Epithelial cell of prostate (primary cell): ENCODE measurements around the gene RUVBL1.

Source experiments
- DNase-seq: peaks from one replicate; pipeline ENCODE4 v3.0.0-alpha.2; 2011; ENCODE audit warnings: low read depth, low spot score
- H3K27ac ChIP-seq: fragments of 450-650 bp; 2 replicates; pipeline ENCODE4 v1.5.1; 2017; ENCODE audit warnings: mild to moderate bottlenecking

The RUVBL1 gene

GRCh38 chr3:128084675-128085021, 39.0 kb downstream of the RUVBL1 start:
- DNase-seq, result no peak
- no peak overlapping the region for H3K27ac ChIP-seq

GRCh38 chr3:128083980-128084674, 39.5 kb downstream of the RUVBL1 start:
- DNase-seq, result no peak
- H3K27ac ChIP-seq, result no peak overlapping the region

- DNase-seq, result no peak
- no peak overlapping the region for H3K27ac ChIP-seq
Observed at GRCh38 chr3:128083396-128083795, 40.2 kb downstream of the RUVBL1 start.

GRCh38 chr3:128082546-128082945, 41.1 kb downstream of the RUVBL1 start:
- H3K27ac ChIP-seq, result no peak overlapping the region
- no peak for DNase-seq

GRCh38 chr3:128081846-128082245, 41.8 kb downstream of the RUVBL1 start:
- H3K27ac ChIP-seq, result no peak overlapping the region
- DNase-seq, result no peak

GRCh38 chr3:128081226-128081625, 42.4 kb downstream of the RUVBL1 start:
- no peak for DNase-seq
- H3K27ac ChIP-seq, result no peak overlapping the region

- no peak overlapping the region for H3K27ac ChIP-seq
- no peak for DNase-seq
Observed at GRCh38 chr3:128080323-128081080, 43.1 kb downstream of the RUVBL1 start.

- no peak overlapping the region for H3K27ac ChIP-seq
- no peak for DNase-seq
Observed at GRCh38 chr3:128079823-128080222, 43.8 kb downstream of the RUVBL1 start.

- no peak overlapping the region for H3K27ac ChIP-seq
- no peak for DNase-seq
Observed at GRCh38 chr3:128078875-128079274, 44.7 kb downstream of the RUVBL1 start.

GRCh38 chr3:128078322-128078721, 45.3 kb downstream of the RUVBL1 start:
- no peak overlapping the region for H3K27ac ChIP-seq
- no peak for DNase-seq

- DNase-seq, result no peak
- no peak overlapping the region for H3K27ac ChIP-seq
Observed at GRCh38 chr3:128077665-128078064, 45.9 kb downstream of the RUVBL1 start.

GRCh38 chr3:128077202-128077624, 46.4 kb downstream of the RUVBL1 start:
- no peak for DNase-seq
- H3K27ac ChIP-seq, result no peak overlapping the region

- DNase-seq, result no peak
- no peak overlapping the region for H3K27ac ChIP-seq
Observed at GRCh38 chr3:128076483-128077201, 47.0 kb downstream of the RUVBL1 start.

GRCh38 chr3:128075522-128076482, 47.8 kb downstream of the RUVBL1 start:
- H3K27ac ChIP-seq, result peak overlapping the region; percentile 74
- DNase-seq, result no peak

- no peak for DNase-seq
- peak overlapping the region; percentile 74 for H3K27ac ChIP-seq
Observed at GRCh38 chr3:128074851-128075521, 48.6 kb downstream of the RUVBL1 start.

GRCh38 chr3:128073807-128074206, 49.8 kb downstream of the RUVBL1 start:
- peak overlapping the region; percentile 74 for H3K27ac ChIP-seq
- DNase-seq, result no peak

GRCh38 chr3:128073185-128073725, 50.4 kb downstream of the RUVBL1 start:
- peak overlapping the region; percentile 74 for H3K27ac ChIP-seq
- DNase-seq, result no peak

GRCh38 chr3:128072454-128073184, 51.0 kb downstream of the RUVBL1 start:
- no peak for DNase-seq
- H3K27ac ChIP-seq, result peak overlapping the region; percentile 74
